Measurements from ENCODE around the gene FER.
"Not testable (repeated sequence)": the region's sequence is repeated elsewhere in the genome, so short reads cannot be mapped to it uniquely, and the experiment has no call there.

GRCh38 chr5:109050321-109050720 is 302.6 kb downstream of the FER start:
- TF ChIP-seq YY1 (IDR thresholded peaks at IDR 0.05; ENCODE audit: low read depth); POLR2AphosphoS5 (IDR thresholded peaks at IDR 0.05; ENCODE audit: low read depth, low read length); CTCF (IDR thresholded peaks at IDR 0.05): not testable (repeated sequence)
